ENCODE measurements around the gene VEZF1. TPM values are rescaled to one million over a fixed set of nuclear protein-coding genes. Genes with fewer than 3 reads are reported as not detected.
"Not testable (repeated sequence)": the region's sequence is repeated elsewhere in the genome, so short reads cannot be mapped to it uniquely, and the experiment has no call there.

Gene VEZF1
- total and polyA plus RNA-seq, 2 experiments from 2014 or later, result 32.2 to 51.9 TPM

GRCh38 chr17:57959929-57960328 is 28.1 kb downstream of the VEZF1 start:
- H3K27ac ChIP-seq, result no peak overlapping the region
- no peaks in the 10 kb centered on the region for H3K36me3 ChIP-seq (ENCODE audit: low read depth)
- in situ Hi-C loops (cut with MboI), result no loop called here
- H3K9me3 ChIP-seq (ENCODE audit: low read depth), result no peaks in the 10 kb centered on the region
- no peaks in the 10 kb centered on the region for H3K9me2 ChIP-seq (ENCODE audit: insufficient read depth)
- no peak for TF ChIP-seq EZH2 (IDR thresholded peaks at IDR 0.05; ENCODE audit: insufficient read depth, poor library complexity, severe bottlenecking)
- no peak for TF ChIP-seq EZH2phosphoT487 (IDR thresholded peaks at IDR 0.05; ENCODE audit: insufficient read depth, low read depth)
- H3K4me2 ChIP-seq (ENCODE audit: unreplicated experiment), result no peak overlapping the region
- H2AFZ ChIP-seq, result no peak overlapping the region
- DNase-seq, result no peak
- H3K27me3 ChIP-seq (replicated peaks; ENCODE audit: insufficient read depth), result no peaks in the 10 kb centered on the region
- H3F3A ChIP-seq (ENCODE audit: insufficient read depth), result 0 out of 2 replicates have a peak, but pooled peaks cover 3% of the 10 kb centered on the region
- H3K4me1 ChIP-seq (ENCODE audit: insufficient read depth), result no peaks in the 10 kb centered on the region
- no peak overlapping the region for H3K9ac ChIP-seq
- no peaks in the 10 kb centered on the region for H4K20me1 ChIP-seq (ENCODE audit: insufficient read depth)
- H3K79me2 ChIP-seq (ENCODE audit: insufficient read depth), result no peaks in the 10 kb centered on the region
- H3K4me3 ChIP-seq, result no peak overlapping the region
- WGBS, 2 experiments (ENCODE audit: low coverage in 1 of 2, low lambda C conversion rate in 2 of 2, missing lambda C conversion rate in 2 of 2), result 81 to 87% methylated on average over 6 of the region's 6 CpGs

GRCh38 chr17:57958391-57958790 is 29.7 kb downstream of the VEZF1 start:
- 91 to 94% methylated on average over 15 of the region's 15 CpGs for WGBS, 2 experiments (ENCODE audit: low coverage in 1 of 2, low lambda C conversion rate in 2 of 2, missing lambda C conversion rate in 2 of 2)
- H4K20me1 ChIP-seq (ENCODE audit: insufficient read depth); H3K36me3 ChIP-seq (ENCODE audit: low read depth); H3K27ac ChIP-seq; H3F3A ChIP-seq (ENCODE audit: insufficient read depth); in situ Hi-C loops (cut with MboI); H3K4me3 ChIP-seq; H3K9me2 ChIP-seq (ENCODE audit: insufficient read depth); DNase-seq; H3K9me3 ChIP-seq (ENCODE audit: low read depth); H3K4me2 ChIP-seq (ENCODE audit: unreplicated experiment); H2AFZ ChIP-seq; H3K4me1 ChIP-seq (ENCODE audit: insufficient read depth); H3K27me3 ChIP-seq (replicated peaks; ENCODE audit: insufficient read depth); H3K9ac ChIP-seq: not testable (repeated sequence)
- H3K79me2 ChIP-seq (ENCODE audit: insufficient read depth), result peaks cover 11% of the 10 kb centered on the region

- H3K36me3 ChIP-seq (ENCODE audit: low read depth), result no peaks in the 10 kb centered on the region
- H3F3A ChIP-seq (ENCODE audit: insufficient read depth), result peaks cover 8% of the 10 kb centered on the region; the same call in 1 of the 2 replicates
- DNase-seq, result no peak
- no peak for TF ChIP-seq EZH2phosphoT487 (IDR thresholded peaks at IDR 0.05; ENCODE audit: insufficient read depth, low read depth)
- no peak for TF ChIP-seq EZH2 (IDR thresholded peaks at IDR 0.05; ENCODE audit: insufficient read depth, poor library complexity, severe bottlenecking)
- 71 to 92% methylated on average over 3 of the region's 3 CpGs for WGBS, 2 experiments (ENCODE audit: low coverage in 1 of 2, low lambda C conversion rate in 2 of 2, missing lambda C conversion rate in 2 of 2)
- no peak overlapping the region for H2AFZ ChIP-seq
- H3K79me2 ChIP-seq (ENCODE audit: insufficient read depth), result peaks cover 16% of the 10 kb centered on the region
- H3K27me3 ChIP-seq (replicated peaks; ENCODE audit: insufficient read depth), result no peaks in the 10 kb centered on the region
- H4K20me1 ChIP-seq (ENCODE audit: insufficient read depth), result no peaks in the 10 kb centered on the region
- in situ Hi-C loops (cut with MboI), result no loop called here
- no peaks in the 10 kb centered on the region for H3K9me3 ChIP-seq (ENCODE audit: low read depth)
- no peak overlapping the region for H3K27ac ChIP-seq
- H3K4me1 ChIP-seq (ENCODE audit: insufficient read depth), result peaks cover 5% of the 10 kb centered on the region; the same call in 1 of the 2 replicates
- H3K9ac ChIP-seq, result no peak overlapping the region
- no peak overlapping the region for H3K4me3 ChIP-seq
- no peaks in the 10 kb centered on the region for H3K9me2 ChIP-seq (ENCODE audit: insufficient read depth)
- H3K4me2 ChIP-seq (ENCODE audit: unreplicated experiment), result no peak overlapping the region
Measured at GRCh38 chr17:57957886-57958285, 30.2 kb downstream of the VEZF1 start.

- H3K9ac ChIP-seq, result no peak overlapping the region
- H3K36me3 ChIP-seq (ENCODE audit: low read depth), result no peaks in the 10 kb centered on the region
- no peak overlapping the region for H3K4me3 ChIP-seq
- H3K4me1 ChIP-seq (ENCODE audit: insufficient read depth), result peaks cover 11% of the 10 kb centered on the region
- H3K9me3 ChIP-seq (ENCODE audit: low read depth), result no peaks in the 10 kb centered on the region
- H2AFZ ChIP-seq, result no peak overlapping the region
- TF ChIP-seq EZH2phosphoT487 (IDR thresholded peaks at IDR 0.05; ENCODE audit: insufficient read depth, low read depth) (no peak), EZH2 (IDR thresholded peaks at IDR 0.05; ENCODE audit: insufficient read depth, poor library complexity, severe bottlenecking) (no peak)
- in situ Hi-C loops (cut with MboI), result no loop called here
- H3K27me3 ChIP-seq (replicated peaks; ENCODE audit: insufficient read depth), result no peaks in the 10 kb centered on the region
- H3K4me2 ChIP-seq (ENCODE audit: unreplicated experiment), result no peak overlapping the region
- no peaks in the 10 kb centered on the region for H3K9me2 ChIP-seq (ENCODE audit: insufficient read depth)
- DNase-seq, result no peak
- H3F3A ChIP-seq (ENCODE audit: insufficient read depth), result peaks cover 13% of the 10 kb centered on the region
- WGBS, 2 experiments (ENCODE audit: low coverage in 1 of 2, low lambda C conversion rate in 2 of 2, missing lambda C conversion rate in 2 of 2), result 94% methylated on average over 8 of the region's 8 CpGs
- no peaks in the 10 kb centered on the region for H4K20me1 ChIP-seq (ENCODE audit: insufficient read depth)
- no peak overlapping the region for H3K27ac ChIP-seq
- H3K79me2 ChIP-seq (ENCODE audit: insufficient read depth), result peaks cover 22% of the 10 kb centered on the region
Measured at GRCh38 chr17:57957120-57957850, 30.8 kb downstream of the VEZF1 start.

Data from GM23248 (cell line).